Mesenchymal stem cell (in vitro differentiated cells and primary cell): Measurements from ENCODE around the gene EGLN1.

Source experiments
- DNase-seq: peaks from one replicate; pipeline ENCODE4 v3.0.0-alpha.2; 2013
- H2AFZ ChIP-seq: one replicate; pipeline ENCODE4 v1.6.1; 2013; ENCODE audit warnings: low read depth, mild to moderate bottlenecking, control low read depth, inconsistent platforms, low read length, moderate library complexity
- H2AK5ac ChIP-seq: 2 replicates; pipeline ENCODE4 v1.6.1; 2013; ENCODE audit warnings: low read length, moderate library complexity, mild to moderate bottlenecking, inconsistent platforms; ENCODE audit not compliant: severe bottlenecking
- H2BK120ac ChIP-seq: one replicate; pipeline ENCODE4 v1.6.1; 2013; ENCODE audit warnings: low read depth, mild to moderate bottlenecking, inconsistent platforms, low read length, moderate library complexity
- H2BK12ac ChIP-seq, 2 experiments: one replicate each; pipeline ENCODE4 v1.6.1; 2013; ENCODE audit warnings: inconsistent platforms in 2 of 2, low read length in 2 of 2, mild to moderate bottlenecking in 2 of 2, moderate library complexity in 2 of 2, control low read depth in 1 of 2
- H2BK15ac ChIP-seq: one replicate; pipeline ENCODE4 v1.6.1; 2013; ENCODE audit warnings: mild to moderate bottlenecking, low read depth, inconsistent platforms; ENCODE audit not compliant: poor library complexity, severe bottlenecking
- H2BK5ac ChIP-seq: 2 replicates; pipeline ENCODE4 v1.6.1; 2013; ENCODE audit warnings: low read depth, mild to moderate bottlenecking, low read length, control low read depth, inconsistent platforms; ENCODE audit not compliant: poor library complexity, severe bottlenecking
- H3K14ac ChIP-seq, 2 experiments: one replicate each; pipeline ENCODE4 v1.6.1; 2013; ENCODE audit warnings: inconsistent platforms in 2 of 2, low read length in 2 of 2, control low read depth in 1 of 2, mild to moderate bottlenecking in 1 of 2, moderate library complexity in 1 of 2
- H3K18ac ChIP-seq, 2 experiments: one replicate each; pipeline ENCODE4 v1.6.1; 2013; ENCODE audit warnings: inconsistent platforms in 2 of 2, low read length in 2 of 2, control low read depth in 1 of 2, low read depth in 1 of 2, mild to moderate bottlenecking in 1 of 2
- H3K23ac ChIP-seq, 2 experiments: one replicate each; pipeline ENCODE4 v1.6.1; 2013; ENCODE audit warnings: inconsistent platforms in 2 of 2, low read length in 2 of 2, mild to moderate bottlenecking in 2 of 2, moderate library complexity in 2 of 2, control low read depth in 1 of 2
- H3K27ac ChIP-seq: 2 replicates; pipeline ENCODE4 v1.5.1; 2013; ENCODE audit warnings: mild to moderate bottlenecking, moderate library complexity, low read length, control low read depth, inconsistent platforms; ENCODE audit not compliant: poor library complexity, severe bottlenecking
- H3K27me3 ChIP-seq, 2 experiments: 2 replicates each; pipeline versions ENCODE4 v1.6.1 to v1.7.0; 2013; ENCODE audit warnings: low read length in 2 of 2, mild to moderate bottlenecking in 2 of 2, moderate library complexity in 2 of 2, control low read depth in 1 of 2, inconsistent platforms in 1 of 2; ENCODE audit not compliant: control insufficient read depth in 1 of 2, insufficient read depth in 1 of 2
- H3K36me3 ChIP-seq, 2 experiments: 2 replicates each; pipeline versions ENCODE4 v1.6.1 to v1.7.0; 2013; ENCODE audit warnings: low read length in 2 of 2, control low read depth in 1 of 2, inconsistent platforms in 1 of 2, low read depth in 1 of 2, mild to moderate bottlenecking in 1 of 2; ENCODE audit not compliant: insufficient read depth in 2 of 2, control insufficient read depth in 1 of 2
- H3K4ac ChIP-seq, 2 experiments: one replicate each; pipeline ENCODE4 v1.6.1; 2013; ENCODE audit warnings: inconsistent platforms in 2 of 2, low read length in 2 of 2, mild to moderate bottlenecking in 2 of 2, moderate library complexity in 2 of 2, control low read depth in 1 of 2, low read depth in 1 of 2
- H3K4me1 ChIP-seq: 2 replicates; pipeline ENCODE4 v1.6.1; 2013; ENCODE audit warnings: low read depth, low read length, control low read depth; ENCODE audit not compliant: control insufficient read depth, insufficient read depth
- H3K4me2 ChIP-seq: 2 replicates; pipeline ENCODE4 v1.6.1; 2013; ENCODE audit warnings: low read length, mild to moderate bottlenecking, inconsistent platforms; ENCODE audit not compliant: poor library complexity, severe bottlenecking
- H3K4me3 ChIP-seq, 2 experiments: 2 replicates each; pipeline versions ENCODE4 v1.5.1 to v1.7.0; 2013; ENCODE audit warnings: low read length in 2 of 2, mild to moderate bottlenecking in 2 of 2, control low read depth in 1 of 2, low read depth in 1 of 2; ENCODE audit not compliant: insufficient read depth in 1 of 2
- H3K79me1 ChIP-seq: replicated peaks from 2 replicates; pipeline ENCODE4 v1.6.1; 2013; ENCODE audit warnings: mild to moderate bottlenecking, control low read depth, low read length, inconsistent platforms; ENCODE audit not compliant: poor library complexity, severe bottlenecking
- H3K9ac ChIP-seq: 2 replicates; pipeline ENCODE4 v1.7.0; 2013; ENCODE audit warnings: mild to moderate bottlenecking, low read length, moderate library complexity
- H3K9me3 ChIP-seq: 2 replicates; pipeline ENCODE4 v1.7.0; 2013; ENCODE audit warnings: mild to moderate bottlenecking, low read length; ENCODE audit not compliant: control insufficient read depth
- H4K8ac ChIP-seq: one replicate; pipeline ENCODE4 v1.6.1; 2013; ENCODE audit warnings: inconsistent platforms, mild to moderate bottlenecking, low read length, moderate library complexity
- H4K91ac ChIP-seq: one replicate; pipeline ENCODE4 v1.6.1; 2013; ENCODE audit warnings: mild to moderate bottlenecking, low read length, inconsistent platforms
- WGBS: methylation state at CpG from one replicate; pipeline ENCODE4 v1.1.7; 2013; ENCODE audit warnings: mixed read lengths; 5-methylcytosine and 5-hydroxymethylcytosine counted together

Gene EGLN1

DNA sequence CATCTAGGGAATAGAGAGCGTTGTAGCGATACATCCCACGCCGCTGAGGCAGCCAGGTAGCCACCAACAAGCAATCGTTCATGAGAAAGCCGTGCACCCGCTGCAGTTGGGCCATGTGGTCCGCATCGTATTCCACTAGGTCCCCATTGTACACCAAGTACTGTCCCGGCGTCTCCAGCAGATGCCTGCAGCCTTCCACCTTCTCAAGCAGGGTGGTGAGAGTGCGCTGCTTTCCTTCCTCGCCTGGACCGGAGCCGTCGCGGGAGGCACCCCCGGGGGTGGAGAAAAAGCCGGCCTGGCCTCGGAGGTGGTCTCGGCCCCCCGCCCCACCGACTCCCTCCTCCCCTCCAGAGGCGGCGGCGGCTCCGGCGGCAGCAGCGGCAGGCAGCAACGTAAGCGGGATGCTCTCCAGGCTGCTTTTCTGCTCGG, 85.0 kb downstream of the EGLN1 start:
- Histone ChIP-seq H2AK5ac (no peak overlapping the region), H3K27me3 (no peaks in the 10 kb centered on the region), H3K4ac (peak overlapping the region in 1 of 2 experiments; percentile 88), H3K79me1 (peaks cover 4% of the 10 kb centered on the region), H3K23ac (peak overlapping the region in 1 of 2 experiments; percentile 53), H4K8ac (no peak overlapping the region), H3K36me3 (peaks cover 7 to 46% of the 10 kb centered on the region in 2 experiments), H3K9ac (peak overlapping the region; percentile 96), H3K18ac (peak overlapping the region in 1 of 2 experiments; percentile 75), H3K27ac (peak overlapping the region; percentile 89), H2AFZ (peak overlapping the region; percentile 59), H2BK15ac (no peak overlapping the region), H3K14ac (peak overlapping the region in 1 of 2 experiments; percentile 94), H4K91ac (no peak overlapping the region), H2BK12ac (no peak overlapping the region), H3K9me3 (no peaks in the 10 kb centered on the region), H3K4me3 (peak overlapping the region; percentile 95 to 99), H3K4me1 (peaks cover 21% of the 10 kb centered on the region), H2BK120ac (no peak overlapping the region), H3K4me2 (peak overlapping the region; percentile 76), H2BK5ac (no peak overlapping the region)
- DNase-seq, result no peak
- WGBS, result under 1% methylated on average over 32 of the region's 32 CpGs

DNA sequence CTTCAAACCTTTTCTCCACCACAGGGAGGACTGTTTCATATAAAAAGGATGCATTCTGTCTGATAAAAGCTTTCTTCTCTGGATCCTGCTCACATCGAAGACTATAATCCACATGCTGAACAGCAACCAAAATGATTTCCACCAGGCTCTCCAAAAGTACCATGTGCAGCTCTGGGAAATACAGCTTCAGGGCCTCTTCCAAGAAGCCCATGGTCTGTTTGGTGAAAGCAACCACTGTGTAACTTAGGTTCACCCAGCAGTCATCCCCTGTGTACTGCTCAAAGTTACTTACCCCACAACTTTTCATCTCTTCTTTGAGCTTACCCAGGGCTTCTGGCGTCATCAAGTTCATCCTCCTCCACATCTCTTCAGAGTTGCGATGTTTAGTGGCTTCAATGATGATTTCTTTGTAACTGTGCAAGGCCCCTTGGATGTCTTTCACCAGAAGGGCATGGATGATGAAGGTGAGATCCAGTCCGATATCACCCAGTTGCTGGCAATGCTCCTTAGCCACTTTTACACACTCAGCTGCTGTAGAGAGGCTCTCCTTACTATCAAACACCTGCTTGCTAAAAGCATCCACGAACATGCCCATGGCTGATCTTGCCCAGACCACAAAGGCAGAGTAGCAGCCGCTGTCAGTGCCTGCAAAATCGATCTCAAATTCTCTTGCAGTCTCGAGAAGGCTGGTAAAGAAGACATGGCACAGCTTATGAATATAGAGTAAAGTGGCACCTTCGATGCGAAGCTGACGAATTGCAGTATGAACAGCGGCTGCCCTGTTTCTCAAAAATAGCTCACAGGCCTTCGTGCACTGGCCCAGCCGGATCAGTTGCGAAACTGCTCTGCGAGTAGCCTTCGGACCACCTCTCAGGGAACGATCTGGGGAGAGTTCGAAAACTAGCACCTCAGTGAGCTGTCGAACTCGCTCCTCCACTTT, 86.2 kb downstream of the EGLN1 start:
- Histone ChIP-seq H2BK12ac (no peak overlapping the region), H3K36me3 (peaks cover 3 to 46% of the 10 kb centered on the region in 2 experiments), H3K4me1 (peaks cover 18% of the 10 kb centered on the region), H4K91ac (no peak overlapping the region), H3K23ac (no peak overlapping the region), H2AK5ac (no peak overlapping the region), H2BK15ac (no peak overlapping the region), H3K14ac (no peak overlapping the region), H3K27me3 (no peaks in the 10 kb centered on the region), H2BK120ac (no peak overlapping the region), H3K4me3 (peak overlapping the region in 1 of 2 experiments; percentile 99), H2AFZ (no peak overlapping the region), H3K27ac (no peak overlapping the region), H3K4me2 (peak overlapping the region; percentile 76), H3K9ac (peak overlapping the region; percentile 96), H4K8ac (no peak overlapping the region), H3K18ac (no peak overlapping the region), H3K9me3 (no peaks in the 10 kb centered on the region), H3K4ac (no peak overlapping the region), H3K79me1 (peaks cover 5% of the 10 kb centered on the region), H2BK5ac (no peak overlapping the region)
- 83% methylated on average over 20 of the region's 21 CpGs for WGBS
- DNase-seq, result peak; percentile 11

DNA sequence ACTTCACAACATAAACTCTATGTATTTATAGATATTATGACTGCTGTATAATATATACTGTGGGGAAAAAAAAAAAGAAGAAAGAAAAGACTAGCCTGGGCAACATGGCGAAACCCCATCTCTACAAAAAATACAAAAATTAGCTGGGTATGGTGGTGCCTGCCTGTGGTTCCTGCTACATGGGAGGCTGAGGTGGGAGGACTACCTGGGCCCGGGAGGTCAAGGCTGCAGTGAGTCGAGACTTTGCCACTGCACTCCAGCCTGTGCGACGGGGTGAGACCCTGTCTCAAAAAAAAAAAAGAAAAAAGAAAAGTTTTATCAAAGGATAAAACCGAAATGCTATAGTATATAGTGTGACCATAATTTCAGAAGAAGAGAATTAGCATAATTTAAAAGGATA, 87.1 kb downstream of the EGLN1 start:
- Histone ChIP-seq H2BK12ac (no peak overlapping the region), H3K9ac (peak overlapping the region; percentile 96), H3K4me2 (peak overlapping the region; percentile 48), H3K4me1 (peaks cover 16% of the 10 kb centered on the region), H3K27ac (no peak overlapping the region), H3K79me1 (peaks cover 6% of the 10 kb centered on the region), H2AFZ (no peak overlapping the region), H3K14ac (no peak overlapping the region), H3K23ac (no peak overlapping the region), H3K18ac (no peak overlapping the region), H2BK5ac (no peak overlapping the region), H4K91ac (no peak overlapping the region), H3K4me3 (peak overlapping the region; percentile 35 to 99), H3K36me3 (peaks cover 0 to 42% of the 10 kb centered on the region in 2 experiments), H2BK120ac (no peak overlapping the region), H2AK5ac (no peak overlapping the region), H3K27me3 (no peaks in the 10 kb centered on the region), H3K4ac (no peak overlapping the region), H2BK15ac (no peak overlapping the region), H3K9me3 (no peaks in the 10 kb centered on the region), H4K8ac (no peak overlapping the region)
- no peak for DNase-seq
- 98% methylated on average over 2 of the region's 6 CpGs for WGBS

DNA sequence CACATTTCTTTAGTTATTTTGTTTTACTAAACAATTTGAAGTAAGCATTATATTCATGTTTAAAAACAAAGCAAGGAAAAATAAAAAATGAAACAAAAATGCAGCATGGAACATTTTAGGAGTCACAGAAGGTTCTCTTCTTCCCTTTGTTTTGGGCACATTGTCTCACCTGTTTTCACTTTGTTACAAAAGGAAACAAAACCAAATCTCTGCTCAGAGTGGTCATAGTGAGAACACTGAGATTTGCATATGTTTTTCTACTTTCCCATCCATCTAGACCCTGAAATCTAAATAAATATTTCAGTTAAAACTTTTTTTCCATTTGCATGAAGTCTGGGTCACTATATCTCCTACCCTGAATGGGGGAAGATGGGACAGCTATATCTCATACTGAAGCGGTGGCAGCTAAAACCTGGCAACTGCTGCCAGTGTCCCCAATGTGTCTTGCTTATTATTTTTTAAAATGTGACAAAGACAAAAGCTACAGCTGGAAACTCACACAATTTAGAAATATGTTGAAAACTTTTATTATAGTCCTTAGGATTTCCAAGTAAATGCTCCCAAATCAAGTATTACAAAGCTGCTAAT, 87.9 kb downstream of the EGLN1 start:
- no peak overlapping the region for H4K91ac ChIP-seq
- no peak overlapping the region for H2BK15ac ChIP-seq
- H3K4ac ChIP-seq, result no peak overlapping the region
- peaks cover 6% of the 10 kb centered on the region for H3K79me1 ChIP-seq
- H2BK120ac ChIP-seq, result no peak overlapping the region
- peaks cover 14% of the 10 kb centered on the region for H3K4me1 ChIP-seq
- H3K9me3 ChIP-seq, result no peaks in the 10 kb centered on the region
- H4K8ac ChIP-seq, result no peak overlapping the region
- WGBS, result 80% methylated on average over 1 of the region's 1 CpG
- peak overlapping the region; percentile 71 for H3K4me2 ChIP-seq
- H3K27me3 ChIP-seq, result no peaks in the 10 kb centered on the region
- no peak overlapping the region for H3K18ac ChIP-seq
- no peak for DNase-seq
- peak overlapping the region in 1 of 2 experiments; percentile 99 for H3K4me3 ChIP-seq
- peak overlapping the region; percentile 96 for H3K9ac ChIP-seq
- H3K14ac ChIP-seq, result no peak overlapping the region
- no peak overlapping the region for H2BK12ac ChIP-seq
- no peak overlapping the region for H2AFZ ChIP-seq
- H3K27ac ChIP-seq, result no peak overlapping the region
- H3K23ac ChIP-seq, result no peak overlapping the region
- H3K36me3 ChIP-seq, result peaks cover 0 to 42% of the 10 kb centered on the region in 2 experiments
- no peak overlapping the region for H2AK5ac ChIP-seq
- no peak overlapping the region for H2BK5ac ChIP-seq
